T-cell (primary cell): ENCODE measurements around the gene VPS51. TPM values are rescaled to one million over a fixed set of nuclear protein-coding genes. Genes with fewer than 3 reads are reported as not detected.

Source experiments
- ATAC-seq, 4 experiments: fragments of 200-7000 bp in 3 of 4; fragments of 150-1000 bp in 1 of 4; cut with Tn5 transposase; replicated peaks in 1 of 4; 1 replicate in 3 of 4; 2 replicates in 1 of 4; pipeline ENCODE4 v1.10.0; 2021; ENCODE audit warnings: moderate library complexity in 3 of 4, mild to moderate bottlenecking in 2 of 4, moderate number of reproducible peaks in 1 of 4
- CTCF ChIA-PET, 2 donors: fragments of 300-600 bp; sonication (Branson Sonifier 250); formaldehyde crosslinking; loops; one replicate each; lab custom pipeline; 2022; ENCODE audit warnings: antibody characterized with exemption in 2 of 2; lab: Charles Lee
- POLR2A ChIA-PET, 2 donors: fragments of 300-600 bp; sonication (Branson Sonifier 250); formaldehyde crosslinking; loops; one replicate each; lab custom pipeline; 2022; ENCODE audit warnings: antibody characterized with exemption in 2 of 2; lab: Charles Lee
- DNase-seq, 35 experiments: peaks; one replicate each; pipeline versions ENCODE4 v3.0.0 to v3.0.0-alpha.2; 2013 to 2023
- H3K27ac ChIP-seq: one replicate; pipeline ENCODE4 v1.5.1; 2013; ENCODE audit warnings: low read length
- H3K27me3 ChIP-seq, 2 experiments: replicated peaks in 1 of 2; 1 replicate in 1 of 2; 2 replicates in 1 of 2; pipeline versions ENCODE4 v1.6.1 to v1.7.0; 2013; ENCODE audit warnings: low read length in 1 of 2, mixed read lengths in 1 of 2; ENCODE audit not compliant: control insufficient read depth in 2 of 2, insufficient read depth in 2 of 2; ENCODE audit errors: extremely low read depth in 1 of 2
- H3K36me3 ChIP-seq, 2 donors: 1 replicate in 1 of 2; 2 replicates in 1 of 2; pipeline versions ENCODE4 v1.6.1 to v1.7.0; 2013; ENCODE audit warnings: low read length in 1 of 2; ENCODE audit not compliant: control insufficient read depth in 2 of 2, insufficient read depth in 1 of 2; ENCODE audit errors: extremely low read depth in 1 of 2
- H3K4me1 ChIP-seq, 2 experiments: 1 replicate in 1 of 2; 2 replicates in 1 of 2; pipeline versions ENCODE4 v1.6.1 to v1.7.0; 2013; ENCODE audit warnings: low read length in 2 of 2, mixed read lengths in 1 of 2; ENCODE audit not compliant: insufficient read depth in 2 of 2, control insufficient read depth in 1 of 2; ENCODE audit errors: extremely low read depth in 1 of 2
- H3K4me3 ChIP-seq, 2 donors: 1 replicate in 1 of 2; 2 replicates in 1 of 2; pipeline versions ENCODE4 v1.5.1 to v1.7.0; 2013; ENCODE audit warnings: mild to moderate bottlenecking in 2 of 2, low read length in 1 of 2, moderate library complexity in 1 of 2; ENCODE audit not compliant: control insufficient read depth in 1 of 2; ENCODE audit errors: extremely low read depth in 1 of 2
- H3K9me3 ChIP-seq: 2 replicates; pipeline ENCODE4 v1.7.0; 2013
- H3K27ac Mint-ChIP-seq, 2 donors: one replicate each; pipeline ENCODE4 v1.8.0; 2020 to 2021; ENCODE audit warnings: mild to moderate bottlenecking in 2 of 2, mixed read lengths in 2 of 2
- H3K27me3 Mint-ChIP-seq, 2 donors: one replicate each; pipeline ENCODE4 v1.8.0; 2021 to 2022; ENCODE audit warnings: mixed read lengths in 2 of 2
- H3K36me3 Mint-ChIP-seq: one replicate; pipeline ENCODE4 v1.8.0; 2021; ENCODE audit warnings: mixed read lengths
- H3K4me1 Mint-ChIP-seq, 3 donors: one replicate each; pipeline ENCODE4 v1.8.0; 2020 to 2022; ENCODE audit warnings: mixed read lengths in 3 of 3, mild to moderate bottlenecking in 1 of 3
- H3K4me3 Mint-ChIP-seq, 3 donors: one replicate each; pipeline ENCODE4 v1.8.0; 2020 to 2022; ENCODE audit warnings: mild to moderate bottlenecking in 3 of 3, mixed read lengths in 3 of 3, moderate library complexity in 3 of 3
- H3K9me3 Mint-ChIP-seq, 3 donors: one replicate each; pipeline ENCODE4 v1.8.0; 2020 to 2022; ENCODE audit warnings: mixed read lengths in 3 of 3
- WGBS: methylation state at CpG from one replicate; pipeline ENCODE4 v1.1.5; 2013; ENCODE audit warnings: missing lambda C conversion rate; ENCODE audit not compliant: insufficient coverage; 5-methylcytosine and 5-hydroxymethylcytosine counted together
- total RNA-seq, 35 experiments: library from RNA in 6 of 35; stranded (reverse) in 6 of 35; fragments of 120-200 nt in 1 of 35; gene quantifications; one replicate each; pipeline versions ENCODE4 v1.2.1 to v1.2.4 and lab custom pipeline; 2013 to 2026

VPS51 gene
- total RNA-seq, 5 donors from 2014 or later (not counting 1 experiment from before 2014, with no cell fraction given), result 210 to 303 (median 263) TPM

GRCh38 chr11:65100674-65101350 lies 4.8 kb downstream of the VPS51 start:
- ATAC-seq, result no peak
- DNase-seq, result no peak
- Mint-ChIP-seq H3K9me3 (no peaks in the 10 kb centered on the region), H3K27me3 (no peaks in the 10 kb centered on the region), H3K4me3 (no peak overlapping the region), H3K4me1 (peaks cover 16 to 40% (median 28%) of the 10 kb centered on the region in 3 donors), H3K36me3 (peaks cover 28% of the 10 kb centered on the region), H3K27ac (no peak overlapping the region)
- no peaks in the 10 kb centered on the region for H3K9me3 ChIP-seq
- ChIA-PET POLR2A (no interaction called here), CTCF (interaction anchor here in 1 of 2 donors (0.6 to 0.9 kb wide), 3 partner anchors 12 to 364 kb away, joined by 4 to 5 read pairs (median 5); no protein-coding TSS in a partner anchor)
- H3K4me1 ChIP-seq, result peaks cover 7 to 18% of the 10 kb centered on the region in 2 experiments
- no peaks in the 10 kb centered on the region for H3K27me3 ChIP-seq
- H3K36me3 ChIP-seq, result peaks cover 1 to 33% of the 10 kb centered on the region in 2 donors
- WGBS, result 100% methylated on average over 2 of the region's 6 CpGs
- H3K4me3 ChIP-seq, result no peak overlapping the region
- H3K27ac ChIP-seq, result no peak overlapping the region

- ChIA-PET CTCF (interaction anchor here (0.6 to 1.2 kb wide), 3 partner anchors 8 to 227 kb away, joined by 3 to 4 read pairs (median 3); no protein-coding TSS in a partner anchor), POLR2A (interaction anchor here in 1 of 2 donors (0.9 kb wide), 1 partner anchor 63 kb away, joined by 3 read pairs; no protein-coding TSS in a partner anchor)
- 99% methylated on average over 6 of the region's 8 CpGs for WGBS
- no peaks in the 10 kb centered on the region for H3K27me3 Mint-ChIP-seq
- H3K27ac Mint-ChIP-seq, result no peak overlapping the region
- Histone ChIP-seq H3K27ac (no peak overlapping the region), H3K4me3 (no peak overlapping the region), H3K4me1 (peaks cover 2 to 8% of the 10 kb centered on the region in 2 experiments), H3K9me3 (no peaks in the 10 kb centered on the region), H3K36me3 (peaks cover 5 to 36% of the 10 kb centered on the region in 2 donors), H3K27me3 (no peaks in the 10 kb centered on the region)
- peaks cover 37% of the 10 kb centered on the region for H3K36me3 Mint-ChIP-seq
- DNase-seq, result no peak
- peaks cover 21 to 34% (median 23%) of the 10 kb centered on the region in 3 donors for H3K4me1 Mint-ChIP-seq
- no peak overlapping the region for H3K4me3 Mint-ChIP-seq
- no peaks in the 10 kb centered on the region for H3K9me3 Mint-ChIP-seq
- no peak for ATAC-seq
These were observed 6.4 kb downstream of the VPS51 start for GRCh38 chr11:65102142-65103095.

- no peak overlapping the region for H3K4me3 ChIP-seq
- no peak overlapping the region for H3K27ac ChIP-seq
- peak overlapping the region in 1 of 2 donors; percentile 8 for H3K27ac Mint-ChIP-seq
- H3K4me1 Mint-ChIP-seq, result peaks cover 17 to 28% (median 23%) of the 10 kb centered on the region in 3 donors
- H3K36me3 ChIP-seq, result peaks cover 11 to 41% of the 10 kb centered on the region in 2 donors
- no peaks in the 10 kb centered on the region for H3K27me3 ChIP-seq
- ChIA-PET POLR2A (no interaction called here), CTCF (interaction anchor here in 1 of 2 donors (1.2 kb wide), 1 partner anchor 226 kb away, joined by 3 read pairs; no protein-coding TSS in a partner anchor)
- ATAC-seq (no peak), DNase-seq (no peak)
- H3K36me3 Mint-ChIP-seq, result peaks cover 32% of the 10 kb centered on the region
- H3K4me1 ChIP-seq, result peaks cover 0 to 2% of the 10 kb centered on the region in 2 experiments
- H3K9me3 Mint-ChIP-seq, result no peaks in the 10 kb centered on the region
- H3K4me3 Mint-ChIP-seq, result no peak overlapping the region
- no peaks in the 10 kb centered on the region for H3K27me3 Mint-ChIP-seq
- no peaks in the 10 kb centered on the region for H3K9me3 ChIP-seq
These were observed 7.5 kb downstream of the VPS51 start for GRCh38 chr11:65103476-65103875.

DNA sequence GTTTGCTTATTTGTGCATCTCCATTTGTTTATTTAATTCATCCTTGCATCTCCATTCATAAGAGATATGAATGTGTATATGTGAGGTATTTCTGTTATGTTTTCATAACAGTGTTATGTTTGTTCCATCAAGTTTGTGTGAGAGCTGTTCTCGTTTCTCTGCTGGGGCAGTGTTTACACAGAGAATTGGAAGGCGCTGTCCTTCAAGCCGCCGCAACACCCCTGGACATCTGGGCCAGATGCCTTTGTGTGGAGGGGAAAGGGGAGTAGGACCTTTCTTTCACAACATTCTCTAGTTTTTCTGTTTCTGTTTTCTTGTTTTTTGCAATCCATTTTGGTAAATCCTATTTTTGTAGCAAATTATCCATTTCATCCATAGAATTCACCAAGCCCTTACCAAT lies 8.6 kb downstream of the VPS51 start:
- Histone ChIP-seq H3K27ac (no peak overlapping the region), H3K9me3 (no peaks in the 10 kb centered on the region), H3K27me3 (no peaks in the 10 kb centered on the region), H3K4me3 (no peak overlapping the region), H3K4me1 (peaks cover 0 to 2% of the 10 kb centered on the region in 2 experiments), H3K36me3 (peaks cover 14 to 43% of the 10 kb centered on the region in 2 donors)
- H3K27me3 Mint-ChIP-seq, result no peaks in the 10 kb centered on the region
- H3K4me3 Mint-ChIP-seq, result no peak overlapping the region
- DNase-seq (no peak), ATAC-seq (no peak)
- H3K27ac Mint-ChIP-seq, result peak overlapping the region in 1 of 2 donors; percentile 11
- POLR2A ChIA-PET, result interaction anchor here in 1 of 2 donors (0.5 kb wide), 1 partner anchor 333 kb away, joined by 3 read pairs; no protein-coding TSS in a partner anchor
- WGBS, result 80% methylated on average over 1 of the region's 4 CpGs
- CTCF ChIA-PET, result no interaction called here
- H3K9me3 Mint-ChIP-seq, result no peaks in the 10 kb centered on the region
- peaks cover 12 to 23% (median 15%) of the 10 kb centered on the region in 3 donors for H3K4me1 Mint-ChIP-seq
- H3K36me3 Mint-ChIP-seq, result peaks cover 27% of the 10 kb centered on the region

GRCh38 chr11:65107078-65107477 lies 11.1 kb downstream of the VPS51 start:
- Histone ChIP-seq H3K4me1 (peaks cover 2 to 27% of the 10 kb centered on the region in 2 experiments), H3K27me3 (no peaks in the 10 kb centered on the region), H3K4me3 (no peak overlapping the region), H3K27ac (no peak overlapping the region), H3K9me3 (no peaks in the 10 kb centered on the region), H3K36me3 (peaks cover 14 to 45% of the 10 kb centered on the region in 2 donors)
- CTCF ChIA-PET, result no interaction called here
- WGBS, result 83% methylated on average over 1 of the region's 15 CpGs
- Mint-ChIP-seq H3K27me3 (no peaks in the 10 kb centered on the region), H3K4me1 (peaks cover 34 to 44% (median 37%) of the 10 kb centered on the region in 3 donors), H3K36me3 (peaks cover 23% of the 10 kb centered on the region), H3K27ac (no peak overlapping the region), H3K9me3 (no peaks in the 10 kb centered on the region), H3K4me3 (no peak overlapping the region)
- ATAC-seq (no peak), DNase-seq (no peak)
- POLR2A ChIA-PET, result interaction anchor here in 1 of 2 donors (0.6 kb wide), 1 partner anchor 250 kb away, joined by 3 read pairs; no protein-coding TSS in a partner anchor
